SK-N-MC (cell line): ENCODE measurements around the gene IAH1.

Experiments used
- EZH2 ChIP-seq: fragments of 200-600 bp; sonication (generic); IDR thresholded peaks from one replicate; pipeline ENCODE4 v1.6.1; 2017; ENCODE audit warnings: antibody characterized with exemption
- FOXP2 ChIP-seq: optimal IDR thresholded peaks from 2 replicates; pipeline ENCODE3; 2011; ENCODE audit warnings: mild to moderate bottlenecking, moderate library complexity; ENCODE audit not compliant: insufficient read depth; ENCODE audit errors: extremely low read length, control extremely low read depth
- POLR2AphosphoS5 ChIP-seq: IDR thresholded peaks from 2 replicates; pipeline ENCODE4 v1.6.1; 2012; ENCODE audit warnings: mild to moderate bottlenecking, low read depth, low read length, borderline replicate concordance

GRCh38 chr2:9538000-9538507 lies 63.7 kb downstream of the IAH1 start:
- TF ChIP-seq EZH2 (no peak), POLR2AphosphoS5 (no peak), FOXP2 (no peak)
